AG09309 (cell line): Measurements from ENCODE around the gene PMPCB.

ENCODE experiments used
- DNase-seq: peaks from one replicate; pipeline ENCODE4 v3.0.0-alpha.2; 2010; ENCODE audit warnings: low read depth
- H3K4me3 ChIP-seq: 2 replicates; pipeline ENCODE4 v1.5.1; 2011; ENCODE audit warnings: mild to moderate bottlenecking, low read depth, low read length, moderate library complexity; ENCODE audit not compliant: control insufficient read depth
- CTCF ChIP-seq: IDR thresholded peaks from 2 replicates; pipeline ENCODE4 v1.5.1; 2011; ENCODE audit warnings: mild to moderate bottlenecking, low read depth, low read length, inconsistent platforms; ENCODE audit not compliant: insufficient read depth, control insufficient read depth; ENCODE audit errors: missing control alignments

Gene PMPCB

GRCh38 chr7:103292122-103292521, 5.1 kb upstream of the PMPCB start:
- no peak overlapping the region for H3K4me3 ChIP-seq
- no peak for TF ChIP-seq CTCF
- no peak for DNase-seq

DNA sequence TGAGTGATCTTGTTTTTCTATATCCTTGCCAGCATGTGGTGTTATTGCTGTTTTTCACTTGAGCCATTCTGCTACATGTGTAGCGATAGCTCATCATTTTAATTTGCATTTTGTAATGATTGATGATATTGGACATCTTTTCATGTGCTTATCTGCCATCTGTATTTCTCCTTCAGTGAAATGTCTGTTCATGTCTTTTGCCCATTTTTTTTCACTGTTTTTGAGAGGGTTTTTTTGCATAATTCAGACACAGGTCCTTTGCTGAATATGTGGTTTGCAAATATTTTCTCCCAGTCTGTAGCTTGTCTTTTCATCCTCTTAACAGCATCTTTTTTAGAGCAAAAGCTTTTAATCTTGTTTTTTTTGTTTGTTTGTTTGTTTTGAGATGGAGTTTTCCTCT, 3.7 kb upstream of the PMPCB start:
- no peak for DNase-seq
- no peak overlapping the region for H3K4me3 ChIP-seq
- no peak for TF ChIP-seq CTCF

DNA sequence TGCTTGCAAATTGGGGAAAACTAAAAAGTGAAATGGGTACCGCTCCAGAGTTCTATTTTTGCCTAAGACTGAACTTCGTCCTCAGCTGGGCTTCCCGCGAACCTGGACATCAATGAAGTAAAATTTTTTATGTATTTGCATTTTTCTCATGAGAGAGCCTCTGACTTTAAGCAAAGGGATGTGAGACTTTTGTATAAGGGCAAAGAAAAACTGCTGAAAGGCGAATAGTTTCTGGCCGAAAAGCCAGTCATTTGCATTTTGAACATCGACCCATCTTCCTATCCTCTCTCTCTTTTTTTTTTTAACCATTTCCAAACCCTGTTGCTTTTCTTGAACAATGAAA, 573 bp downstream of the PMPCB start:
- peak overlapping the region; percentile 77 for H3K4me3 ChIP-seq
- no peak for TF ChIP-seq CTCF
- no peak for DNase-seq

DNA sequence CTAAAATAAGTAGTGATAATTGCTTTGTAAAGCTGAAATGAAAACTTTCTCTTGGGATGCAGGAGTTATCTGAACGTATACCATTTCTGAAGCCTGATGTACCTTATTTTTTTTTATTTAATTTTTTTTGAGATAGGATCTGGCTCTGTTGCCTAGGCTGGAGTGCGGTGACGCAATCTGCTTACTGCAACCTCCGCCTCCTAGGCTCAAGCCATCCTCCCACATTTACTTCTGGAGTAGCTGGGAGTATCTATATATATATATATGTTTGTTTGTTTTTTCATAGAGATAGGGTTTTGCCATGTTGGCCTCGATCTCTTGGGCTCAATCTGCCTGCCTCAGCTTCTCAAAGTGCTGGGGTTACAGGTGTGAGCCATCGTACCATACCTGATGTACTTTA, 2.4 kb downstream of the PMPCB start:
- DNase-seq, result no peak
- no peak for TF ChIP-seq CTCF
- no peak overlapping the region for H3K4me3 ChIP-seq

DNA sequence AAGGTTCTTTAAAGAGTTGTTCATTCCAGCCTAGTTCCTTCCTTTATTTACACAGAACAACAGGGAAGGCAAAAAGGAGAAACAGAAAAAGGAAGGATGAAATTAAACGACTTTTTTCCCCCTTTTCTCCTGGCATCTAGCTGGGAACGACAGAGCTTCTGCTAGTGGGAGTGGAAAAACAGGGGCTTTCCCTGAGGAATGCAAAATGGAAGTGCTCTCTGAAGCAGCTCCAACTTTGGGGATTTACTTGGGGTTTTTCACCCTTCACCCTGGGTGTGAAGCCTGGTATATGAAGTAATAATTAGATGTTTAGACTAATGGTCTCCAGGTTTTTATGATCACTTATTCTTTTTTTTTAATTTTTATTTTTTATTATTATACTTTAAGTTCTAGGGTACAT, 4.2 kb downstream of the PMPCB start:
- TF ChIP-seq CTCF, result no peak
- DNase-seq, result no peak
- no peak overlapping the region for H3K4me3 ChIP-seq

GRCh38 chr7:103307503-103308231, 10.4 kb downstream of the PMPCB start:
- TF ChIP-seq CTCF, result no peak
- no peak overlapping the region for H3K4me3 ChIP-seq
- no peak for DNase-seq

DNA sequence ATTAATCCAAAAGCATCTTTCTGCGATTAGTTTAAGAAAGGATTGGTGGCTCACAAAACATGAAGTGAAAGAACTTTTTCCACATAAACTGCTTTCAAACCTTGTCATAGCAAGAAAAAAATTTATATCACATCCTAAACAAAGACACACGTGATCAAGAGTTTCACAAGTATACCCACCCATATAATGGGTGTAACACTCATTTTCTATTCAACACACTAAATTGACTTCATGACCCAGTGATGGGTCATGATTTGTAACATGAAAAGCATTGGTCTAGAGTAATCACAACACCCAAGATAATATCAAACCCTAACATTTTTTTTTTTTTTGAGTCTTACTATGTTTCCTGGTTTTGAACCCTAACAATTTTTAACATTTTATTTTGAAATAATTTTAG, 17.6 kb downstream of the PMPCB start:
- no peak for DNase-seq
- no peak for TF ChIP-seq CTCF
- no peak overlapping the region for H3K4me3 ChIP-seq
